K562 (cell line): Measurements from ENCODE around the gene CERS2.

Source experiments
- ELF4 ChIP-seq: fragments of 450-650 bp; formaldehyde crosslinking; IDR thresholded peaks from 2 replicates; pipeline ENCODE4 v1.4.0; 2022; ENCODE audit warnings: missing genetic modification characterization
- HNRNPUL1 ChIP-seq: fragments of 200-400 bp; formaldehyde crosslinking; IDR thresholded peaks from 2 replicates; pipeline ENCODE4 v1.6.1; 2017; ENCODE audit warnings: low read length
- NFXL1 ChIP-seq: fragments of 450-650 bp; formaldehyde crosslinking; IDR thresholded peaks from 2 replicates; pipeline ENCODE4 v1.4.0; 2021; ENCODE audit warnings: mild to moderate bottlenecking
- POLR2H ChIP-seq: IDR thresholded peaks from 2 replicates; pipeline ENCODE4 v1.6.1; 2016; ENCODE audit warnings: missing genetic modification characterization, low read depth, mild to moderate bottlenecking, control low read depth, missing compliant biosample characterization, moderate library complexity
- RFX7 ChIP-seq: fragments of 250-450 bp; sonication (Bioruptor Pico); IDR thresholded peaks from 2 replicates; pipeline ENCODE4 v1.5.1; 2021; ENCODE audit warnings: mild to moderate bottlenecking
- TEAD4 ChIP-seq, 2 experiments: sonication (generic) in 1 of 2; formaldehyde crosslinking in 1 of 2; IDR thresholded peaks; 2 replicates each; pipeline versions ENCODE4 v1.6.1 to v1.8.0; 2012 to 2022; ENCODE audit warnings: borderline replicate concordance in 1 of 2, inconsistent platforms in 1 of 2, low read length in 1 of 2, mild to moderate bottlenecking in 1 of 2, missing genetic modification reagents in 1 of 2
- ZBTB7A ChIP-seq: IDR thresholded peaks from 2 replicates; pipeline ENCODE4 v1.6.1; 2011; ENCODE audit warnings: low read depth, mild to moderate bottlenecking, low read length, moderate library complexity, borderline replicate concordance; ENCODE audit not compliant: control insufficient read depth

GRCh38 chr1:151003180-151003579, 28.5 kb upstream of the CERS2 start:
- TF ChIP-seq HNRNPUL1 (no peak), ELF4 (CRISPR knock-in tag) (no peak), TEAD4 (IDR thresholded peaks at IDR 0.05; ENCODE audit: low read length) (no peak), TEAD4 (CRISPR knock-in tag; IDR thresholded peaks at IDR 0.05; ENCODE audit: borderline replicate concordance) (no peak), ZBTB7A (no peak), RFX7 (no peak), POLR2H (tag) (no peak), NFXL1 (CRISPR knock-in tag) (no peak)
